Measurements from ENCODE around the gene DHRSX. TPM values are rescaled to one million over a fixed set of nuclear protein-coding genes. Genes with fewer than 3 reads are reported as not detected.

Gene DHRSX, protein sequence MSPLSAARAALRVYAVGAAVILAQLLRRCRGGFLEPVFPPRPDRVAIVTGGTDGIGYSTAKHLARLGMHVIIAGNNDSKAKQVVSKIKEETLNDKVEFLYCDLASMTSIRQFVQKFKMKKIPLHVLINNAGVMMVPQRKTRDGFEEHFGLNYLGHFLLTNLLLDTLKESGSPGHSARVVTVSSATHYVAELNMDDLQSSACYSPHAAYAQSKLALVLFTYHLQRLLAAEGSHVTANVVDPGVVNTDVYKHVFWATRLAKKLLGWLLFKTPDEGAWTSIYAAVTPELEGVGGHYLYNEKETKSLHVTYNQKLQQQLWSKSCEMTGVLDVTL
- 25.6 and 31.8 TPM in 2 replicates for total RNA-seq (ENCODE audit: low replicate concordance)

DNA sequence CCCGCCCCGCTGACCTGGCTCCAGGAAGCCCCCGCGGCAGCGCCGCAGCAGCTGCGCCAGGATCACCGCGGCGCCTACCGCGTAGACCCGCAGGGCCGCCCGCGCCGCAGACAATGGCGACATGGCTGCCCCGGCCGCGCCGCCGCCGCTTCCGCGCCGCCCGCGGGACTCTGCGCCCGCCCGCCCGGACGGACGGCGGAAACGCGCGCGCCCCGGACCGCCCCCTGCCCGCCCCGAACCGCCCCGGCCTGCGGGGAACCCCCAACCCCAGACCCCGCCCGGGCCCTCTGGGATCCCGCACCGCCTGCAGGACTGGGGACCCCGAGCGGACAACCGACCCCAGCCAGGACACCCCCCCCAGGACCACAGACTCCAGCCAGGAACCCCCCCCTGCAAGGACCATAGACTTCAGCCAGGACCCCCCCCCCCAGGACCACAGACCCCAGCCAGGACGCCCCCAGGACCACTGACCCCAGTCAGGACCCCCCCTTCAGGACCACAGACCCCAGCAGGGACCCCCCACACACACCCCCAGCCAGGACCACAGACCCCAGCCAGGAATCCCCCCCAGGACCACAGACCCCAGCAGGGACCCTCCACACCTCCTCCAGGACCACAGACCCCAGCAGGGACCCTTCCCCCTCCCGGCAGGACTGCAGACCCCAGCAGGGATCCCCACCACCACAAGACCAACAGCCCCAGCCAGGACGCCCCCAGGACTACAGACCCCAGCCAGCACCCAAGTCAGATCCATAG, at the start of gene DHRSX, which contains the start of gene ZBED1:
TSS of gene DHRSX (minus strand) at position 174 of the 756 bp plus-strand sequence. CDS start at position 123, 51 bp downstream.
TSS of gene ZBED1 (minus strand) at position 174 of the 756 bp plus-strand sequence. CDS start 10,257 bp downstream, outside the sequence.
- Histone ChIP-seq H3K4me2 (peak within 1 kb of the TSS; percentile 95), H3K27ac (peak within 1 kb of the TSS; percentile 31), H4K20me1 (ENCODE audit: low read depth) (peaks cover 8% of the 10 kb centered on the region), H3K4me1 (peaks cover 21% of the 10 kb centered on the region), H3K4me3 (peak within 1 kb of the TSS; percentile 96), H3F3A (ENCODE audit: low read depth) (peaks cover 38% of the 10 kb centered on the region), H2AFZ (replicated peaks) (peak within 1 kb of the TSS; percentile 72), H3K9ac (peak within 1 kb of the TSS; percentile 52), H3K36me3 (no peaks in the 10 kb centered on the region), H3K79me2 (ENCODE audit: low read depth) (peaks cover 43% of the 10 kb centered on the region), H3K27me3 (no peaks in the 10 kb centered on the region), H3K9me3 (ENCODE audit: low read depth) (no peaks in the 10 kb centered on the region)
- Mint-ChIP-seq H3K36me3 (peaks cover 9% of the 10 kb centered on the region), H3K9me3 (no peaks in the 10 kb centered on the region), H3K4me3 (peak within 1 kb of the TSS; percentile 91), H3K27me3 (ENCODE audit: insufficient read depth, low read depth) (peaks cover 16% of the 10 kb centered on the region), H3K4me1 (peaks cover 25% of the 10 kb centered on the region), H3K27ac (peak within 1 kb of the TSS; percentile 87)
- DNase-seq (ENCODE audit: low spot score): peak; percentile 84
- TF ChIP-seq EZH2 (IDR thresholded peaks at IDR 0.05) (no peak), EZH2phosphoT487 (IDR thresholded peaks at IDR 0.05) (no peak)
- TF ChIP-seq, protein P1, sequence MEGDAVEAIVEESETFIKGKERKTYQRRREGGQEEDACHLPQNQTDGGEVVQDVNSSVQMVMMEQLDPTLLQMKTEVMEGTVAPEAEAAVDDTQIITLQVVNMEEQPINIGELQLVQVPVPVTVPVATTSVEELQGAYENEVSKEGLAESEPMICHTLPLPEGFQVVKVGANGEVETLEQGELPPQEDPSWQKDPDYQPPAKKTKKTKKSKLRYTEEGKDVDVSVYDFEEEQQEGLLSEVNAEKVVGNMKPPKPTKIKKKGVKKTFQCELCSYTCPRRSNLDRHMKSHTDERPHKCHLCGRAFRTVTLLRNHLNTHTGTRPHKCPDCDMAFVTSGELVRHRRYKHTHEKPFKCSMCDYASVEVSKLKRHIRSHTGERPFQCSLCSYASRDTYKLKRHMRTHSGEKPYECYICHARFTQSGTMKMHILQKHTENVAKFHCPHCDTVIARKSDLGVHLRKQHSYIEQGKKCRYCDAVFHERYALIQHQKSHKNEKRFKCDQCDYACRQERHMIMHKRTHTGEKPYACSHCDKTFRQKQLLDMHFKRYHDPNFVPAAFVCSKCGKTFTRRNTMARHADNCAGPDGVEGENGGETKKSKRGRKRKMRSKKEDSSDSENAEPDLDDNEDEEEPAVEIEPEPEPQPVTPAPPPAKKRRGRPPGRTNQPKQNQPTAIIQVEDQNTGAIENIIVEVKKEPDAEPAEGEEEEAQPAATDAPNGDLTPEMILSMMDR (IDR thresholded peaks at IDR 0.05): no peak

DNA sequence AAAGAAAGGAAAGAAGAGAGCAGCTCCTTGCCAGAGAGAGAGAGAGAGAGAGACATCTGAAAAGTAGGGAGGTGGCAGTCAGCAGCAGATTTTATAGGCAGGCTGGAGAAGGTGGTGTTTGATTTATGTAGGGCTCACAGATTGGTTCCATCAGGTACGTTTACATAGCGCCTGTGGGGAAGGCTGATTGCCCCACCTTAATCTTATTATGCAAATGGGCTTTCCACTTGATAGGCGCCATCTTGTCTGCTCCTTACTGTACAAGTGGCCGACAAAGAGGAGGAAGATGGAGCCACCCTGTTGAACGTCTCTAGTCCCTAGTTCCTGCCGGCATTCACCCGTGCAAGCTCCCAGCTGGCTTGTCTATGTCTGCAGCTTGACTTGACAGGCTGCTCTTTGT, 49.1 kb upstream of the DHRSX start:
- H3K27me3 Mint-ChIP-seq (ENCODE audit: insufficient read depth, low read depth): peaks cover 2% of the 10 kb centered on the region
- H3K36me3 Mint-ChIP-seq: no peaks in the 10 kb centered on the region
- H3K4me2 ChIP-seq: peak overlapping the region; percentile 38
- peak overlapping the region; percentile 55 for H3K4me3 Mint-ChIP-seq
- peak overlapping the region; percentile 20 for H3K27ac Mint-ChIP-seq
- H3K27me3 ChIP-seq: no peaks in the 10 kb centered on the region
- no peaks in the 10 kb centered on the region for H3K79me2 ChIP-seq (ENCODE audit: low read depth)
- peaks cover 31% of the 10 kb centered on the region for H3K4me1 Mint-ChIP-seq
- H3K36me3 ChIP-seq: no peaks in the 10 kb centered on the region
- no peak overlapping the region for H3K9ac ChIP-seq
- H3K27ac ChIP-seq: no peak overlapping the region
- no peaks in the 10 kb centered on the region for H3K9me3 ChIP-seq (ENCODE audit: low read depth)
- H2AFZ ChIP-seq (replicated peaks): peak overlapping the region; percentile 82
- H4K20me1 ChIP-seq (ENCODE audit: low read depth): no peaks in the 10 kb centered on the region
- no peak for DNase-seq (ENCODE audit: low spot score)
- H3K4me3 ChIP-seq: no peak overlapping the region
- TF ChIP-seq EZH2 (IDR thresholded peaks at IDR 0.05) (no peak), EZH2phosphoT487 (IDR thresholded peaks at IDR 0.05) (no peak)
- TF ChIP-seq, protein P1 (IDR thresholded peaks at IDR 0.05): no peak
- peaks cover 6% of the 10 kb centered on the region for H3F3A ChIP-seq (ENCODE audit: low read depth)
- peaks cover 19% of the 10 kb centered on the region for H3K9me3 Mint-ChIP-seq
- H3K4me1 ChIP-seq: peaks cover 19% of the 10 kb centered on the region

DNA sequence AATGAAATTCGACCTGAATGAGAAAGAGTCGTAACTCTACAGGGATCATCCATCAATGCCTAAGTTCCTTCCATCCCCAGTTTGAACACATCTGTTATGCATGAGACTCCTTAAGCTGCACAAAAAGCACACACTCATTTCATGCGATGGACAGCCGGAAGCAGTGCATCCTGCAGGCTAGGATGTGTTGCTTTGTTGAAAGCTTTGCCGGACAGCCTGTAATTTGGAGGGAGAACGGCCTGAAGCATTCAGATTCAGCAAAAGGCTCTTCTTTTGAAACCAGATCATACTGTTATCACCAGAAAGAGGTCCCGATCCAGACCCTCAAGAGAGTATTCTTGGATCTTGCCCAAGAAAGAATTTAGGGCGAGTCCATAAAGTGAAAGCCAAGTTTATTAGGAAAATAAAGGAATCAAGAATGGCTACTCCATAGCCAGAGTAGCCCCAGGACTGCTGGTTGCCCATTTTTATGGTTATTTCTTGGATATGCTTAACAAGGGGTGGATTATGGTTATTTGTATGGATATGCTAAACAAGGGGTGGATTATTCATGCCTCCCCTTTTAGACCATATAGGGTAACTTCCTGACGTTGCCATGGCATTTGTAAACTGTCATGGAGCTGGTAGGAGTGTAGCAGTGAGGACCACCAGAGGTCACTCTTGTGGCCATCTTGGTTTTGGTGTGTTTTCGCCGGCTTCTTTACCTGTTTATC, 48.1 kb upstream of the DHRSX start:
- peak overlapping the region; percentile 69 for H3K27ac Mint-ChIP-seq

More for the DNA sequence above, 48.1 kb upstream of the DHRSX start:
- TF ChIP-seq EZH2 (IDR thresholded peaks at IDR 0.05) (no peak), EZH2phosphoT487 (IDR thresholded peaks at IDR 0.05) (no peak)
- TF ChIP-seq, protein P1 (IDR thresholded peaks at IDR 0.05): peak; percentile 47
- peaks cover 31% of the 10 kb centered on the region for H3K4me1 Mint-ChIP-seq
- no peaks in the 10 kb centered on the region for H3K36me3 Mint-ChIP-seq
- peak overlapping the region; percentile 38 for H3K4me2 ChIP-seq
- H3K27me3 ChIP-seq: no peaks in the 10 kb centered on the region
- peaks cover 19% of the 10 kb centered on the region for H3K4me1 ChIP-seq
- no peaks in the 10 kb centered on the region for H3K9me3 ChIP-seq (ENCODE audit: low read depth)
- H4K20me1 ChIP-seq (ENCODE audit: low read depth): no peaks in the 10 kb centered on the region
- no peak overlapping the region for H3K9ac ChIP-seq
- peaks cover 14% of the 10 kb centered on the region for H3K9me3 Mint-ChIP-seq
- H3K4me3 ChIP-seq: no peak overlapping the region
- no peaks in the 10 kb centered on the region for H3K36me3 ChIP-seq
- H3K79me2 ChIP-seq (ENCODE audit: low read depth): no peaks in the 10 kb centered on the region
- H3K27me3 Mint-ChIP-seq (ENCODE audit: insufficient read depth, low read depth): peaks cover 5% of the 10 kb centered on the region
- no peak overlapping the region for H3K27ac ChIP-seq
- peak overlapping the region; percentile 82 for H2AFZ ChIP-seq (replicated peaks)
- peaks cover 6% of the 10 kb centered on the region for H3F3A ChIP-seq (ENCODE audit: low read depth)
- no peak for DNase-seq (ENCODE audit: low spot score)
- no peak overlapping the region for H3K4me3 Mint-ChIP-seq

All from neural progenitor cell (in vitro differentiated cells).